SK-MEL-5 (cell line): ENCODE results near the gene EHD1. TPM values are rescaled to one million over a fixed set of nuclear protein-coding genes. Genes with fewer than 3 reads are reported as not detected.
A peak's percentile ranks its signal among the peaks of the same experiment; 100 is the strongest.
"Not testable (repeated sequence)": the region's sequence is repeated elsewhere in the genome, so short reads cannot be mapped to it uniquely, and the experiment has no call there.

Experiments used
- DNase-seq: peaks from one replicate; pipeline ENCODE4 v3.0.0-alpha.2; 2016; ENCODE audit warnings: low read depth, low spot score
- in situ Hi-C: cut with HindIII; loops from 2 replicates; pipeline ENCODE4 v1.10.0; 2016; ENCODE audit warnings: low sequenced_read_pairs, high pct_unique_total_duplicates, low pct_unique_long_range_greater_than_20kb
- total RNA-seq: library from RNA; depleted of rRNA; stranded (reverse); fragments of >200 nt; shearing (Covaris generic); gene quantifications from 2 replicates; pipeline ENCODE4 v1.2.3, GENCODE V29; 2014

Gene EHD1
- total RNA-seq, 1 experiment from 2014 or later = 9.7 TPM

GRCh38 chr11:64854534-64855502 is 23.6 kb downstream of the EHD1 start:
- no peak for DNase-seq
- in situ Hi-C loops = no loop called here

- in situ Hi-C loops = no loop called here
- no peak for DNase-seq
These were observed 24.3 kb downstream of the EHD1 start for GRCh38 chr11:64854157-64854533.

- in situ Hi-C loops = no loop called here
- DNase-seq = no peak
These were observed 24.7 kb downstream of the EHD1 start for GRCh38 chr11:64853709-64854108.

GRCh38 chr11:64852804-64853509 is 25.5 kb downstream of the EHD1 start:
- DNase-seq = no peak
- in situ Hi-C loops = no loop called here

- DNase-seq = no peak
- in situ Hi-C loops = no loop called here
These were observed 26.5 kb downstream of the EHD1 start for GRCh38 chr11:64851831-64852351.

- in situ Hi-C loops = no loop called here
- no peak for DNase-seq
These were observed 27.3 kb downstream of the EHD1 start for GRCh38 chr11:64850979-64851567.

- in situ Hi-C loops = no loop called here
- DNase-seq = no peak
These were observed 28.6 kb downstream of the EHD1 start for GRCh38 chr11:64849598-64850356.

- in situ Hi-C loops = no loop called here
- no peak for DNase-seq
These were observed 29.4 kb downstream of the EHD1 start for GRCh38 chr11:64848826-64849597.

- DNase-seq = no peak
- in situ Hi-C loops = no loop called here
These were observed 30.1 kb downstream of the EHD1 start for GRCh38 chr11:64848214-64848825.

- peak; percentile 90 for DNase-seq
- in situ Hi-C loops = no loop called here
These were observed 31.3 kb downstream of the EHD1 start for GRCh38 chr11:64846998-64847666.

- DNase-seq, in situ Hi-C loops: not testable (repeated sequence)
These were observed 32.7 kb downstream of the EHD1 start for GRCh38 chr11:64845776-64846129.

- DNase-seq = no peak
- in situ Hi-C loops = no loop called here
These were observed 33.2 kb downstream of the EHD1 start for GRCh38 chr11:64845129-64845775.

- in situ Hi-C loops = no loop called here
- DNase-seq = peak; percentile 44
These were observed 33.9 kb downstream of the EHD1 start, which contains the start of gene CDC42BPG for GRCh38 chr11:64844330-64845128. CDC42BPG (minus strand) TSS chr11:64844653; CDS start chr11:64844569, 84 bp downstream.

- in situ Hi-C loops = no loop called here
- no peak for DNase-seq
These were observed 34.6 kb downstream of the EHD1 start for GRCh38 chr11:64843686-64844329.
